ENCODE results near the gene CHRND.

CHRND gene

GRCh38 chr2:232488097-232488711 lies 37.8 kb upstream of the CHRND start:
- no peak for DNase-seq

- DNase-seq, result no peak
These were observed 37.1 kb upstream of the CHRND start for GRCh38 chr2:232488721-232489300.

- no peak for DNase-seq
These were observed 36.3 kb upstream of the CHRND start for GRCh38 chr2:232489516-232490220.

DNA sequence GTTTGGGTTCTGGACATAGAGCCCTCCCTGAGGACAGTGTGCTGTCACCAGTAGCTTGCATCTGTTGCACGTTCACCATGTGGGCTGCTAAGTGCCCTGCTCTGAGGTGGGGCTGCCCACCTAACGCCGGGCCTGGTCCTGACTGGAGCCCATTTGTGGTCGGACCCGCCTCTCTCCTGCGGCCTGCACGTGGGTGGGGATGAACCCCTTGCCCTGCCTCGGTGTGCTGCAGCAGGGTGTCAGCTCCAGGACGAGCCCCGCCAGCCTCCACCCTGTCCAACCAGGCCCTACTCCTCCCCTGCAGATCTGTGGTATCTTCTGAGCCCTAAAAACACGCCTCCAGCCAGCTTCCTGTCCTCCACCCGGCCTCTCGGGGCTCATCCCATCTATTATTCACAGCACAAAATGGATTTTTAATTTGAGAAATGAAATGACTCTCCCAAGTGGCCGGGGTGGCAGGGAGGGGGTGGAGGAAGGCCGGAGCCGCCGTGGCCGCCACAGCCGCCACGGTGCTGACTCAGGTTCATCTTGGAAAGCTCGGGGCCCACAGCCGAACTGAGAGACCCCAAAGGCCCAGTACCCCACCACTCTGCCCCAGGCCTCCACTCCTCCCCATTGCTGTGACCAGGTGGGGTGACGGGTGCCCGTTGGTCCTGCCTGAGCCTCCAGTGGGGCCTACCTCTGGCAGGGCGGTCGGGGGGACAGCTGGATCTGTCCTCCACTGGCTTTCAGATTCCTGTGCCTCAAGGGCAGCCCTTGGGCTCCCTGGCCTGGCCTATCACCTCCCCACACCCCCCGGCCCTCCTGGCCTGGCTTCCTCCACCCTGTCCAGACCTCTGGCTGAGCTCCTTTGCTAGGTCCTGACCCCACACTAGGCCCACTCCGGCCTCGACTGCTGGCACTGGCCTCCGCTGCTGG lies 35.5 kb upstream of the CHRND start:
- DNase-seq, result no peak

DNA sequence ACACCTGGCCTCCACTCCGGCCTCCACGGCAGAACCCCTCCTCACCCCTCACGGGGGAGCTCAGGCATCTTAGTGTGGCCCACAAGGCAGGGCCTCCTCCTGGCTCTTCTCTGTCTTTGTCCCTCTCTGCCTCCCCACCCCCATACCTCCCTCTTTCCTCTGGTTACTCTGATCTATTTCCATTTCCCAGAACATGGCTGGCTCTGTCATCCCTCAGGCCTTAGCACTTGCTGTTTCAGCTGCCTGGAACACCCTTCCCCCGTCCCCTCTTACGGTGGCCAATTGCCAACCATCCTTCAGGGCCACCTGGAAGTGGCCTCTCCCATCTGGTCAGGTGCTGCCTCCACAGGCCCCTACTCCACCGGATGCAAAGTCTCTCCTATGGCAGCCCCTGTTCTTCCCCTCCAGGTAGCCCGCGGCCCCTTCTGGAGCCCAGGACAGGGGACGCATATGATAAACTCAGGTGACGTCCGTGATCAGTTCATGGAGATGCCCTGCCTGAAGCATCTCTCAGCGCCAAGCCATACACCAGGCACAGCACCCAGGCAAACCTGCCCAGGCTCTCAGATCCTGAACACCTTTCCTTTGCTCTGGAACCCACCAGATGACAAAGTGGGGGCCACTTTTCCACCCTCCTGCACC lies 34.7 kb upstream of the CHRND start:
- DNase-seq, result no peak

DNA sequence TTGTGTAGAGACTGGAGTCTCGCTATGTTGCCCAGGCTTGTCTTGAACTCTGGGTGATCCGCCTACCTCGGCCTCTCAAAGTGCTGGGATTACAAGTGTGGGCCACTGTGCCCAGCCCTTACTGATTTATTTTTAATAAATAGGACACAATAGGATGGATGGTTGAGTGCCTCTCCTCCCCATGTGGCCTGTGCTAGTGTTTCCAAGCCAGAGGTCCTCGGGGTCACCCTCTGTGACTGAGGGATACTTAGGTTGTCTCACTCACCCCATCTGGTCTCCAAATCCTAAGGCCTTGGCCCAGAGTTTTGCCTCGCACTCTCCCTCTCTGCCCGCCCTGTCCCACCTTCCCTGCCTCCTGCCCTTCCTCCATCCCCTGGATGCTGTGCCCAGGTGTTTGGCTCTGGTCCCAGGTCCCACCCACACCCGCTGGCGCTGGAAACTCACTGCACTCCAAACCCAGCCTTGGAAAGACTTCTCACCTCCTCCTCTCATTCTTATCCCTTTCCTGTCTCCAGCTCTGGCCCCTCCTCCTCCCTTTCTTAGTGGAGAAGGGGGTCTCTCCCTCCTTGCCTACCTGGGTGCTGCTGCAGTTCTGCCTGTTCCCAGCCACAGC lies 33.6 kb upstream of the CHRND start:
- no peak for DNase-seq

DNA sequence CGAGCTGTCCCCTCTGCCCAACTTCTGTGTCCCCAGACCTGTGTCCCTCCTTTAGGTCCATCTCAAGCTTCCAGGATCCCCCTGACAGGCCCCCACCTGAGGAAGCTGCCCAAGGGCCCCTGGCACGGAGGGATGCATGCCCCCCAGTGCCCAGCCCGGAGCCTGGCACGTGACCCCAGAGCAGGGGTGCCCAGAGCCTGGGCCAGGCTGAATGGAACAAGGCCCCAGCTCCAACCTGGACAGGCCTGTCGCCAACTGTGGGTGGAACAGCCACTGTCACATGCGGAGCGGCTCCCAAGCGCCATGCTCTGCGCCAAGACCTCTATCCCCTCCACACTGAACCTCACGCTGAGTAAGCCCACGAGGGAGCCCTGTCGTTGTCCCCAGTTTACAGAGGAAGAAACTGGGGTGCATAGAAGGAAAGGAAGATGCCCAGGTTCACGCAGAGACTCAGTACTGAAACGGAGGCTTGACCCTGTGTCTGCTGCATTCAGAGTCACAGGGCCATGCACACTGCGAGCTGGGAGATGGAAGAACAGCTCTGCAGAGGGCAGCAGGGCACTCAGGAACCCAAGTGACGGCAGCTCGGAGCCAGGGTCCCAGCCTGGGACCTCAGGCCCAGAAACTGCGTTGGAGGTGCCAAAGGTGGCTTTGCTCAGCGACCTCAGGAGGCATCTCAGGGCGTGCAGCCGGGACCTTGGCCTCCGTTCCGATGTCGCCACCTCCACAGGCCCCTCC lies 32.8 kb upstream of the CHRND start:
- no peak for DNase-seq

DNA sequence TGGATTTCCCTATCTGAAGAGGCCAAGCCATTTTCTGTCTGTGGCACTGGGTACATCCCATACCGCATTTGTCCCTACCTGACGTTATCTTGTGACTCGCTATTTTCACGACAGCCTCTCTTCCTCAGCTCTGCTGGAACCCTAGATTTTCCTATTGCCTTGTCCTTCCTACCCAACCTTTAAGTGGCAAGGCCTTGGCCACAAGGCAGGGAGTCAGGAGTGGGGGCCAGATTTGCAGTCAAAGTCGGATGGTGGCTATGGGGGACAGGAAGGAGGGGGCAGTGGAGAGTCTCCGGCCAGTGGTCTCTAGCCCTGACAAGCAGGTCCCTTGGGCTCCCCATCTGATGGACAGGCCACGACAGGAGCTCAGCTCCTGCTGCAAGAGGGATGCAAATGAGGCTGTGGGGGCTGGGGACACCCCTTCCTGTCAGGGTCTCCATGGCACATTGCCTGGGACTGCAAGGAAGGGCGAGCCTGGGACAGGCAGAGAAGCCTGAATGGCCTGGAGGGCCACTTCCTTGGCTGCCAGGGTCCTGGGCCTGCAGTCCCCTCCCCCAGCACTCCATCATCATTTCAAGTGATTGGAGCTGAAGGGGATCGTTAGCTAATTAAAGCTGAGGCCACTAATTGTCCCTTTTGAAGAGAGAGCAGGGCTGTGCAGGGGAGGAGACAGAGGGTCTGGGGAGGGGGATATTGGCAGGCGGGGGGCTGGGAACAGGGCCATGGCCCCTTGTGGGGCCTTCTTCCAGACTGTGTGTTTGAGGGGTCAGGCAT lies 32.1 kb upstream of the CHRND start:
- no peak for DNase-seq

DNA sequence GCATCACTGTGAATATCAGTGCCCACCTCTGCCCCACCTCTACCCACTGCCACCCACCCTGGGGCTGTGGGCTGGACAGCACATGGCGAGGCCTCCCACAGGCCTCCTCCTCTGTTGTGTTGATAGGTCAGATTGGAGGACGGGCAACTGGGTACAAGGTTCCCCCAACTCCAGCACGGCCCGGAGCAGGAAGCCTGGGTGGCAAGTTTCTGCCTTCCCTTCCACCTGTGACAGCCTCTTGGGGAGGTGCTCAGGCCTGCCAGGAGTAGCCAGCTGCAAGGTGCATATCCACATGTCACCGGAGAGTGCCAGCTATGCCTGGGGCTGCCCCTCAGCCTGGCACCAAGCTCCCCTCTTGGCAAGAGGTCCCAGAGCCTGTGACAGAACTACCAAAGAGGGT lies 31.4 kb upstream of the CHRND start:
- DNase-seq, result no peak

DNA sequence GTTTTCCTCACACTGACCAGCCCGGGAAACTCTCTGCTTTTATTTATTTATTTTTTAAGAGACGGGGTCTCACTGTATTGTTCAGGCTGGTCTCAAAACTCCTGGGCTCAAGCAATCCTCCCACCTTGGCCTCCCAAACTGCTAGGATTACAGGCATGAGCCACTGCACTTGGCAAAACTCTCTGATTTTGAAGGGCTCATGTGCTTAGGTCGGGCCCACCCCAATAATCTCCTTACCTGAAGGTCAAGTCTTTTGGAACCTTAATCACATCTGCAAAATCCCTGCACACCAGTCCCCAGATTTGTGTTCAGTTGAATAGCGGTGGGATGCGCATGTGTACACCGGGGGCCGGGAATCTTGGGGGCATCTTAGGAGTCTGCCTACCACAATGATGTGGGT lies 30.7 kb upstream of the CHRND start:
- no peak for DNase-seq

- DNase-seq, result no peak
These were observed 29.3 kb upstream of the CHRND start for GRCh38 chr2:232496501-232497270.

- no peak for DNase-seq
These were observed 28.6 kb upstream of the CHRND start for GRCh38 chr2:232497348-232497747.

GRCh38 chr2:232498452-232498851 lies 27.5 kb upstream of the CHRND start:
- DNase-seq, result no peak

GRCh38 chr2:232501331-232501771 lies 24.6 kb upstream of the CHRND start:
- no peak for DNase-seq

GRCh38 chr2:232501794-232502390 lies 24.1 kb upstream of the CHRND start:
- DNase-seq, result no peak

- DNase-seq, result peak in 1 of 2 donors; percentile 13
These were observed 23.4 kb upstream of the CHRND start for GRCh38 chr2:232502511-232502910.

DNA sequence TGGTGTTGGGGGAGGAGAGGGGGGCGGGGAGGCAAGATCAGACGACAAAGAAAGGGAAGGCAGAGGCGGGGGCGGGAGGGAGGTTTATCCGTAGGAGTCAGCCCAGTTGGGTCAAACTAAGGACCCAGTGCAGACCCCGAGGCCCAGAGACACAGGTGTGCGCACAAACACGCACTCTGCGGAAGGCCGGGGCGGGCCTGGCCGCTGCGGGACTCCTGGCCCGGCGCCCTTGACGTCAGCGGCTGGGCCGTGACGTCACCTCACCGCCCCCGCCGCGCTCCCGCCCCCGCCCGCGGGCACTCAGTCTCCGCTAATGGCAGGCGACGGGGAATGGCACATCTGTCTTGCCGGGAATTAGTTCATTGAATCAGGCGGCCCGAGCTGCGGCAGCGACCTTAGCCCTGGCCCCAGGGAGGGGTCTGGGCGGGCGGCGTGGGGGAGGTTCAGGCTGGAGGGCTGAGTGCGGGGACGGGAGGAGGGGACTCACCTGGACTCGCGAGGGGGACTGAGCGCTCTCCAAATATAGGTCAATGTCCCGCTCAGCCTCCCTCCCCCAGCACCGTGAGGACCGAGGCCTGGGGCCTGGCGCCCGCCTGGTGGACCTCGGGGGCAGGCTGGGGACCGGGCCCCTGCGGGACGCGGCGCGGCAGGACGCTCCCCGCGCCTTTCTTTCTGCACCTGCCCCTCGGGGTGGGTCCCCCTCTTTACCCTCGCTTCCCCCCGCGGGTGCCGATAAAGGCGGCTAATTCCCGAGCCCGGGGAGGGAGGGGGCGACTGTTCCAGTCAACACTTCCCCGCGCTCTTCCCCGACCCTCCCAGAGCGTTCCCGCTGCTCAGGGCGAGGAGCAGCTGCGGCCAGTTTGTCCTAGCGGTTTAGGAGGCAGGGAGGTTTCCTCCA lies 22.8 kb upstream of the CHRND start:
- peak; percentile 48 to 51 for DNase-seq

- DNase-seq, result no peak
These were observed 22.1 kb upstream of the CHRND start for GRCh38 chr2:232503809-232504323.

Measured in activated CD4-positive, alpha-beta T cell treated with anti-CD3 and anti-CD28 coated beads for 4 hours (primary cell).